GM12873 (cell line): ENCODE data around the gene BOK.

Source experiments
- TF ChIP-seq, protein P1 (sequence below): IDR thresholded peaks from 2 replicates; pipeline ENCODE4 v1.5.1; 2012; ENCODE audit warnings: low read depth, mild to moderate bottlenecking, moderate library complexity, low read length, control low read depth; ENCODE audit not compliant: insufficient read depth; ENCODE audit errors: missing control alignments

BOK gene

DNA sequence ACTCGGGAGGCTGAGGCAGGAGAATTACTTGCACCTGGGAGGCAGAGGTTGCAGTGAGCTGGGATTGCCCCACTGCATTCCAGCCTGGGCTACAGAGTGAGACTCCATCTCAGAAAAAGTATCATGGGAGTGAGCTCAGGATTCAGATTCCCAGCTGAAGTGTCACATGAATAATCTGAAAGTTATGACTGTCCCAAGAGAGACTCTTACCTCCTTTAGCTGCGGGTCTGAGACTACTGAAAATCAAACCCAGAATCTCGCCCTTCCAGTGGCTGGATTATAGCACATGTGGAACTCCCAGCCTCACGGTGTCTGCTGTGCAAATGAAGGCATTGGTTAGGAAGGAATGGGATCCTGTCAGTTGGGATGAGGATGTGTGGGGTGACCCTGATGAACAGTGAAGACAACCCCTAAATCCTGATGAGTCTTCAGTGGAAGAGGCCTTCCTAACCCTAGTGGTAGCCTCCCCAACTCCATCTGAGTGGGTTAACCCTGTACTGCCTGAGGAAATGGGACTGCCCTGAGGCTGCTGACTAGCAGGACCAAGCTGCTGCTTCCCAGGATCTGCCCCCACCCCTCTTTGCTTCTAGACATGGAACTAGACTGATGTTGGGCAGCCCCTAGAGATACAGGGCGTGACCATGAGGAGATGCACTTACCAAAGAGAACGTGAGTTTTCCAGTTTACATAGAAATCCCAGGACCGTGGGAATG lies 16.5 kb downstream of the BOK start:
- TF ChIP-seq, protein P1, sequence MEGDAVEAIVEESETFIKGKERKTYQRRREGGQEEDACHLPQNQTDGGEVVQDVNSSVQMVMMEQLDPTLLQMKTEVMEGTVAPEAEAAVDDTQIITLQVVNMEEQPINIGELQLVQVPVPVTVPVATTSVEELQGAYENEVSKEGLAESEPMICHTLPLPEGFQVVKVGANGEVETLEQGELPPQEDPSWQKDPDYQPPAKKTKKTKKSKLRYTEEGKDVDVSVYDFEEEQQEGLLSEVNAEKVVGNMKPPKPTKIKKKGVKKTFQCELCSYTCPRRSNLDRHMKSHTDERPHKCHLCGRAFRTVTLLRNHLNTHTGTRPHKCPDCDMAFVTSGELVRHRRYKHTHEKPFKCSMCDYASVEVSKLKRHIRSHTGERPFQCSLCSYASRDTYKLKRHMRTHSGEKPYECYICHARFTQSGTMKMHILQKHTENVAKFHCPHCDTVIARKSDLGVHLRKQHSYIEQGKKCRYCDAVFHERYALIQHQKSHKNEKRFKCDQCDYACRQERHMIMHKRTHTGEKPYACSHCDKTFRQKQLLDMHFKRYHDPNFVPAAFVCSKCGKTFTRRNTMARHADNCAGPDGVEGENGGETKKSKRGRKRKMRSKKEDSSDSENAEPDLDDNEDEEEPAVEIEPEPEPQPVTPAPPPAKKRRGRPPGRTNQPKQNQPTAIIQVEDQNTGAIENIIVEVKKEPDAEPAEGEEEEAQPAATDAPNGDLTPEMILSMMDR = no peak

DNA sequence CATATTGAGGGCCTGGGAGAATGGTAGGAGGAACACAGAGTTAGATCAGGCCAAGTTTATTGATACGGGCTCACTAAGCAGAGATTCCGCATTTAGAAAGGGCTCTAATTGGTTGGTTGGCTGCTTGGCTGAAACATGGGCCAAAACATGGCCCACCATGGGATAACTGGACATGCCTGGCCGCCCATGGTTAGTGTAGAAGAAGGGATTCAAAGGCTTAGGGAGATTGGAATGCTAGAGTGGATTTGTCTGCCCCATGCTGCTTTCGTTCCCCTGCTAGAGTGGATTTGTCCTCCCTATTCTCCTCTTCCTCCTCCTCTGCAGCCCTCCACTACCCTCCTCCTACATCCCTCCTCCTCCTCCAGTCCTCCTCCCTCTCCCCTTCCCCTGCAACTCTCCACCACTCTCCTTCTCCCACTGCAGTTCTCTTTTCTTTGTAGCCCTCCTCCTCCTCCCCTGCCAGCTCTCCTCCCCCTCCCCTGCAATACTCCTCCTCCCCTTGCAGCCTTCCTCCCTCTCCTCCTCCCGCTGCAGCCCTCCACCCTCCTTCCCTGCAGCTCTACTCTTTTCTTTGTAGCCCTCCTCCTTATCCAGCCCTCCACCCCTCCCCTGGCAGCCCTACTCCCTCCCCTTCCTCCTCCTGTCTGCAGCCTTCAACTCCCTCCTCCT lies 17.2 kb downstream of the BOK start:
- TF ChIP-seq, protein P1 = no peak

DNA sequence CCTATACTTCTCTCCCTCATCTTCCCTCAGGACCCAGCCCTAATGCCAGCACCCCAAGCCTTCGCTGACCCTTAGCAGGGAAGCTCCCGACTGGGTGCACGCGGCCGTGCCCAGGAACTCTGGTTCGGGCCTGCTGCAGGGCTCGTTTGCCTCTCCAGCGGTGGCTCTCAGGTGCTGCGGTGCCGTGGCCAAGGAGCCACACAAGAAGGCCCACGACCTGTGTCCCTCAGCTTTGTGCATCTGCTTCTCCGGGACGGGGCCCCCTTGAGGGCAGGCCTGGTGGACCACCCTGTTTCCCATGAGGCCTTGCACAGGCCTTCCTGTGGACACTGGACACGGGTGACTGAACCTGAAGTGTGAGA lies 17.7 kb downstream of the BOK start:
- TF ChIP-seq, protein P1 = no peak

DNA sequence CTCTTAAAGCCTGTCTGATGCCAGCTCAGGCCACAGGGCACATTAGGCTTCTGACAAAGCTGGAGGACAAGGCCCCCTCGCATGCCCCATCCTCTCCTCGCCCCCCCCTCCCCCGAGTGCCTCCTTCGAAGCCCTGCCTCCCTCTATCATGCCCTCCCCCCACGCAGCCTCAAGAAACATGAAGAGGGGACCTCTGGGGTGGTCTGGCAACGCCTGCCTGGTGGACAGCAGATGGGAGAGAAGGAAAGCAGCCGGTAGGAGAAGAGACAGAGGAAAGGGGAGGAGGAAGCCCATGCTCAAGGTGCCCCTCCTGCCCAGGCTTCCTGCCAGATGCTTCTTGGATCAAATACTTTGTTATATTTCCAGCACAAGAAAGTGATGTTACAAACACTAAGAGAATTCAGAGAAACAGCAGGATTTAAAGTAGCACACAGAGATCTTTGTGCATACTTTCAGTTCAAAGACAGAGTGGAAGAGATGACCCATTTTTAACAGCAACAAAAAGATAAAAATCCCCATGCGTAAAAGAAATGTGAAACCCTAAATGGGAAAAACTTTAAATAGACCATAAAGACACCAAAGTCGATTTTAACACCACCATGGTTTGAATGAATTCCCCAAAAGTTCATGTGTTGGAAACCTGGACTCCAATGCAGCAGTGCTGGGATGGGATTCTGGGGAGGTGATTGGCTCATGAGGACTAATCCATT lies 19.0 kb downstream of the BOK start:
- TF ChIP-seq, protein P1 = no peak

DNA sequence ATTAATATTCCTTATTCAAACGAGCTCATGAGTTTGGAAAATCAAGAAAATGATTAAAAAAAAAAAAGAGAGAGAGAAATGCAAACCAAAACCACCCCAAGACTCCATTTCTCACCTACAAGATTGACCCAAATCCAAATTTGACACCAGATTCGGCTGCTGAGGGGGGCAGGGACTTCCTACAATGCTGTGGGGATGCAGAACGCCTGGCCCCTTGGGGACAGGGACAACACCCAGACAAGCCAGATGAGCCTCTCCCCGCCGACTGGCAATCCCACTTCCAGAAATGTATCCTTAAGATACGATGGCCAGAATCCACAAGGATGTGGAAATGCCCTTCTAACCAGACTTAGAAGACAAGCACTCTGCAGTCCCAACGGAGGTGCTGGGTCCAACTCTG lies 20.7 kb downstream of the BOK start:
- TF ChIP-seq, protein P1 = no peak

DNA sequence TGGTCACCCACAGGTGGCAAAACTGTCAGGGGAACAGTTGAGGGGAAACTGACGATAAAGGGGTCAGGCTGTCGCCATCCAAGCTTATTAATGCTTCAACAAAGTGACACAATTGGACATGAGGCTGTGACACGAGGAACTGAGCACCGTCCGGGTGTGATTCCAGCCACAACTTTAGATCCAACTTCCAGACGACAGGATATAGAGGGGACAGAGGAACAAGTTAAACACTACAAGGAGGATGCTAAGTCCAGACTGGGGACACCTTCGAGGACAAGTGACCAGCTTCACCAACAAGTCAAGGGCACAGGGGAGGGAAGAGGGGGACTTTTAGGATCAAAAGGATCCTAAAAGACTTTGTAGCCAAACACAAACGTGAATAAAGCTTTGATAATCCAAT lies 23.8 kb downstream of the BOK start:
- TF ChIP-seq, protein P1 = no peak

DNA sequence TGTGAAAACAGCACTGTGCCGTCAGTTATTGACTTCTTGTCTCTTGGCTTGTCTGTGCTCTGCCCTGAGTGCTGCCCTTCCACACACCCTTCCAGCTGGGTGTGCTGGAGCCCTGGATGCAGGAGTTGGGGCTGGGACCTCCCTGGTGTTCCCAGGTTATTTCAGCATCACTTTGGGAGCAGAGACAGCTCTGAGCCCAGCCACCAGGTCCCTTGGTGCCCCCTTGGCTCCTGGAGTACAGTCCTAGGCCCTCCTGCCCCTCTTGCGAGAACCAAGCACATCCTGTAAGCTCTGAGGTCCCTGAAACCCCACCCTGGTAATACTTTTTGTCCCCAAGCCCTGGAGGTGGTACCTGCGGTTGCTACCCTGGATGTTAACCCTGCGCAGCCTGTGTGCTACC lies 24.3 kb downstream of the BOK start:
- TF ChIP-seq, protein P1 = no peak
